WERI-Rb-1 (cell line): ENCODE data around the gene MYH1.

Source experiments
- DNase-seq: peaks from one replicate; pipeline ENCODE4 v3.0.0-alpha.2; 2020
- H3K27ac ChIP-seq: fragments of 250-450 bp; sonication (Bioruptor Pico); 2 replicates; pipeline ENCODE4 v1.5.1; 2020; ENCODE audit warnings: mild to moderate bottlenecking, moderate library complexity
- H3K27me3 ChIP-seq: fragments of 250-450 bp; sonication (Bioruptor Pico); 2 replicates; pipeline ENCODE4 v1.5.1; 2021; ENCODE audit warnings: mild to moderate bottlenecking, low read depth, moderate library complexity; ENCODE audit not compliant: insufficient read depth, severe bottlenecking
- H3K36me3 ChIP-seq: fragments of 250-450 bp; sonication (Bioruptor Pico); 2 replicates; pipeline ENCODE4 v1.5.1; 2020; ENCODE audit warnings: mild to moderate bottlenecking, moderate library complexity
- H3K4me3 ChIP-seq: 2 replicates; pipeline ENCODE4 v1.5.1; 2011; ENCODE audit warnings: low read depth, mild to moderate bottlenecking, control low read depth, low read length
- H3K9me3 ChIP-seq: fragments of 250-450 bp; sonication (Bioruptor Pico); 2 replicates; pipeline ENCODE4 v1.5.1; 2021; ENCODE audit warnings: mild to moderate bottlenecking, moderate library complexity; ENCODE audit not compliant: severe bottlenecking
- TF ChIP-seq, protein P1 (sequence below): IDR thresholded peaks from 2 replicates; pipeline ENCODE4 v1.5.1; 2011; ENCODE audit warnings: low read depth, mild to moderate bottlenecking, control low read depth, inconsistent platforms, low read length

MYH1 gene

GRCh38 chr17:10512856-10513255 is 5.5 kb downstream of the MYH1 start:
- Histone ChIP-seq H3K9me3 (no peaks in the 10 kb centered on the region), H3K27ac (no peak overlapping the region), H3K36me3 (no peaks in the 10 kb centered on the region), H3K27me3 (peaks cover 5% of the 10 kb centered on the region), H3K4me3 (no peak overlapping the region)
- TF ChIP-seq, protein P1, sequence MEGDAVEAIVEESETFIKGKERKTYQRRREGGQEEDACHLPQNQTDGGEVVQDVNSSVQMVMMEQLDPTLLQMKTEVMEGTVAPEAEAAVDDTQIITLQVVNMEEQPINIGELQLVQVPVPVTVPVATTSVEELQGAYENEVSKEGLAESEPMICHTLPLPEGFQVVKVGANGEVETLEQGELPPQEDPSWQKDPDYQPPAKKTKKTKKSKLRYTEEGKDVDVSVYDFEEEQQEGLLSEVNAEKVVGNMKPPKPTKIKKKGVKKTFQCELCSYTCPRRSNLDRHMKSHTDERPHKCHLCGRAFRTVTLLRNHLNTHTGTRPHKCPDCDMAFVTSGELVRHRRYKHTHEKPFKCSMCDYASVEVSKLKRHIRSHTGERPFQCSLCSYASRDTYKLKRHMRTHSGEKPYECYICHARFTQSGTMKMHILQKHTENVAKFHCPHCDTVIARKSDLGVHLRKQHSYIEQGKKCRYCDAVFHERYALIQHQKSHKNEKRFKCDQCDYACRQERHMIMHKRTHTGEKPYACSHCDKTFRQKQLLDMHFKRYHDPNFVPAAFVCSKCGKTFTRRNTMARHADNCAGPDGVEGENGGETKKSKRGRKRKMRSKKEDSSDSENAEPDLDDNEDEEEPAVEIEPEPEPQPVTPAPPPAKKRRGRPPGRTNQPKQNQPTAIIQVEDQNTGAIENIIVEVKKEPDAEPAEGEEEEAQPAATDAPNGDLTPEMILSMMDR: no peak
- no peak for DNase-seq

DNA sequence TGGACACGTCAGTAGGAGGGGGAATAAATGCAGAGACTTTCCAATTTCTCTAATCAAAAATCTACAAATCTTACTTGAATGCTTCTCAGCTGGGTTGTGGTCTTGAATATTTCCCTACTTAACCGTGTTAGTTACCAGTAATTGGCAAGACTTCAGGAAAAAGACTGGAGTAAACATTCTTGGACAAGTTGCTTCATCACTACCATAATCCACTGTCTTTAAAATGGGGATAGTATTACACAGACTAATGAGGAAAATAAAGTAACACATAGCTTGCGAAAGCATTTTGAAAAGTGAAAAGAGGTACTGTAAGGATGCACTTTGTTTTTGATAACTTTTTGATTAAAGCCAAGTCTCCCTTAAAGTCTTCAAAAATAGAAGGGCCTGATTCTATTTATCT is 18.4 kb downstream of the MYH1 start:
- no peaks in the 10 kb centered on the region for H3K36me3 ChIP-seq
- H3K27me3 ChIP-seq: peaks cover 4% of the 10 kb centered on the region
- TF ChIP-seq, protein P1: no peak
- DNase-seq: no peak
- no peak overlapping the region for H3K4me3 ChIP-seq
- H3K27ac ChIP-seq: no peak overlapping the region
- no peaks in the 10 kb centered on the region for H3K9me3 ChIP-seq

DNA sequence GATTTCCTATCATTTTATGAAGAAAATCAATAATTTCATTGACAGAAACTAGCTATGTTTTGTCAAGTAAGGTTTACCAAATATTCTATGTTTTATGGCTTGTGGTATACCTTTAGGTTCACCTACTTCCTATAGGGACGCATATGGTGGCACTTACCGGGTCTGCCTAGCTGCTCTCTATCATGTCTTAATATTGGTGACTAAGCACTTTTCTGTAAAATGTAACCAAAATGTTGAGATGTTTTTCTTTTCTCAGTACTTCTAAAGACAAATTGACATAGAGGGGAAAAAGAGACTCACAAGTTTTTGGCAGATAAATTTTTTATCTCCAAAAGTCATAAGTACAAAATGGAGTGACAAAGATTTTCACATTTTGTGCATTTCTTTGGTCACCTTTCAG is 26.3 kb downstream of the MYH1 start:
- H3K27ac ChIP-seq: no peak overlapping the region
- no peaks in the 10 kb centered on the region for H3K27me3 ChIP-seq
- TF ChIP-seq, protein P1: no peak
- H3K36me3 ChIP-seq: no peaks in the 10 kb centered on the region
- H3K9me3 ChIP-seq: peaks cover 10% of the 10 kb centered on the region
- DNase-seq: no peak
- no peak overlapping the region for H3K4me3 ChIP-seq

DNA sequence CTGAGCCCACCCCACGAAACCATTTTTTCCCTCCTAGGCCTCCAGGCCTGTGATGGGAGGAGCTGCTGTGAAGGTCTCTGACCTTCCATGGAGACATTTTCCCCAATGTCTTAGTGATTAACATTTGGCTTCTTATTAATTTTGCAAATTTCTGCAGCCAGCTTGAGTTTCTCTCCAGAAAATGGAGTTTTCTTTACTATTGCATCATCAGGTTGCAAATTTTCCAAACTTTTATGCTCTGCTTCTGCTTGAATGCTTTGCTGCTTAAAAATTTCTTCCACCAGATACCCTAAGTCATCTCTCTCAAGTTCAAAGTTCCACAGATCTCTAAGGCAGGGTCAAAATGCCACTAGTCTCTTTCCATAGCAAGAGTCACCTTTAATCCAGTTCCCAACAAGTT is 36.1 kb downstream of the MYH1 start:
- H3K9me3 ChIP-seq: peaks cover 2% of the 10 kb centered on the region
- H3K36me3 ChIP-seq: no peaks in the 10 kb centered on the region
- no peak overlapping the region for H3K27ac ChIP-seq
- no peak for DNase-seq
- H3K4me3 ChIP-seq: no peak overlapping the region
- TF ChIP-seq, protein P1: no peak
- no peaks in the 10 kb centered on the region for H3K27me3 ChIP-seq

DNA sequence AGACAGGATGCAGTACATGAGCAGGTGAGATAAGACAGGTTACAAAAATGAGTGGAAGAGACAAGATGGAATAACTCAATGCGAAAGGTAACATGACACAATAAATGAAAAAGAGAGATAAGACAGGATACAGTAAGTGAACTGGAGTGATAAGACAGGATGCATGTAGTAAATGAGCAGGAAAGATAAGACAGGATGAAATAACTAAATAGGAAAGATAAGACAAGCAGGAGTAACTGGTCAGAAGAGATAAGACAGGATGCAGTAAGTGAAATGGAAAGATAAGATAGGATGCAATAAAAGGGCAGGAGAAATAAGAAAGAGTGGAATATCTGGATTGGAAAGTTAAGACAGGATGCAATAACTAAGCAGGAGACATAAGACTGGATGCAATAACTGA is 40.6 kb downstream of the MYH1 start:
- H3K27ac ChIP-seq: no peak overlapping the region
- H3K36me3 ChIP-seq: no peaks in the 10 kb centered on the region
- H3K4me3 ChIP-seq: no peak overlapping the region
- H3K27me3 ChIP-seq: peaks cover 2% of the 10 kb centered on the region
- H3K9me3 ChIP-seq: no peaks in the 10 kb centered on the region
- TF ChIP-seq, protein P1: no peak
- DNase-seq: no peak

- Histone ChIP-seq H3K27me3 (peaks cover 2% of the 10 kb centered on the region), H3K4me3 (no peak overlapping the region), H3K27ac (no peak overlapping the region), H3K9me3 (no peaks in the 10 kb centered on the region), H3K36me3 (no peaks in the 10 kb centered on the region)
- DNase-seq: no peak
- TF ChIP-seq, protein P1: no peak
Observed at GRCh38 chr17:10474536-10474935, 43.8 kb downstream of the MYH1 start.
